Bronchus fibroblast of lung (primary cell): ENCODE measurements around the gene METTL4. TPM values are rescaled to one million over a fixed set of nuclear protein-coding genes. Genes with fewer than 3 reads are reported as not detected.

Experiments used
- total RNA-seq: library from RNA; depleted of rRNA; stranded (reverse); fragments of >200 nt; gene quantifications from 2 replicates; pipeline ENCODE4 v1.2.3, GENCODE V29; 2015

Gene METTL4, protein sequence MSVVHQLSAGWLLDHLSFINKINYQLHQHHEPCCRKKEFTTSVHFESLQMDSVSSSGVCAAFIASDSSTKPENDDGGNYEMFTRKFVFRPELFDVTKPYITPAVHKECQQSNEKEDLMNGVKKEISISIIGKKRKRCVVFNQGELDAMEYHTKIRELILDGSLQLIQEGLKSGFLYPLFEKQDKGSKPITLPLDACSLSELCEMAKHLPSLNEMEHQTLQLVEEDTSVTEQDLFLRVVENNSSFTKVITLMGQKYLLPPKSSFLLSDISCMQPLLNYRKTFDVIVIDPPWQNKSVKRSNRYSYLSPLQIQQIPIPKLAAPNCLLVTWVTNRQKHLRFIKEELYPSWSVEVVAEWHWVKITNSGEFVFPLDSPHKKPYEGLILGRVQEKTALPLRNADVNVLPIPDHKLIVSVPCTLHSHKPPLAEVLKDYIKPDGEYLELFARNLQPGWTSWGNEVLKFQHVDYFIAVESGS
- 5.5 and 6.9 TPM in 2 replicates for total RNA-seq

GRCh38 chr18:2571200-2572170 is at the start of gene METTL4, which contains the start of gene NDC80:
Gene METTL4 (minus strand): TSS chr18:2571505. CDS start chr18:2567216, 4,289 bp downstream.
Gene NDC80 (plus strand): TSS chr18:2571557. CDS start chr18:2572986, 1,429 bp downstream.

Other genes starting within 250 kb of the METTL4 start
- 23.0 and 33.0 TPM in 2 replicates for gene NDC80, start 52 bp upstream of the METTL4 start, total RNA-seq
- 20.2 and 23.2 TPM in 2 replicates for gene SMCHD1, start 84.2 kb upstream of the METTL4 start, total RNA-seq